HepG2 (cell line): ENCODE data around the gene PEX14. TPM values are rescaled to one million over a fixed set of nuclear protein-coding genes. Genes with fewer than 3 reads are reported as not detected.
A peak's percentile ranks its signal among the peaks of the same experiment; 100 is the strongest.

ENCODE experiments used
- ATAC-seq: fragments of 200-7000 bp; cut with Tn5 transposase; 3 replicates; pipeline ENCODE4 v1.9.1; 2020; ENCODE audit warnings: mild to moderate bottlenecking, moderate library complexity
- BruUV-seq: library from RNA; stranded (reverse); fragments of 400-500 nt; replicated peaks from 2 replicates; lab custom pipeline; 2021; lab: Mats Ljungman, UMichigan
- CTCF ChIA-PET: fragments of 300-600 bp; formaldehyde crosslinking; extraction: SDS; loops from one replicate; lab custom pipeline; 2021; ENCODE audit warnings: low total read pairs, inconsistent platforms, low intra/inter-chr PET ratio; lab: Yijun Ruan, JAX
- POLR2A ChIA-PET: fragments of 350-600 bp; sonication (Branson Sonifier 250); formaldehyde crosslinking; loops from one replicate; lab custom pipeline; 2020; ENCODE audit warnings: antibody characterized with exemption, inconsistent platforms; lab: Yijun Ruan, JAX
- DNase-seq: peaks from one replicate; pipeline ENCODE4 v3.0.0-alpha.2; 2015; ENCODE audit warnings: low spot score
- FAIRE-seq: peaks from 3 replicates; lab custom pipeline; 2011; peaks lifted over from hg19 to GRCh38; lab: Jason Lieb, UNC
- H2AFZ ChIP-seq: one replicate; pipeline ENCODE4 v1.6.1; 2011; ENCODE audit warnings: low read length, inconsistent platforms
- H3K27ac ChIP-seq: fragments of 300-600 bp; 3 replicates; pipeline ENCODE4 v1.8.0; 2011; ENCODE audit warnings: mixed run types, mild to moderate bottlenecking, mixed read lengths, low read length, inconsistent platforms; ENCODE audit not compliant: insufficient read depth; ENCODE audit errors: extremely low read length
- H3K27me3 ChIP-seq, 2 experiments: fragments of 200-600 bp in 1 of 2; 2 replicates in 1 of 2; 3 replicates in 1 of 2; pipeline versions ENCODE4 v1.6.0 to v1.8.0; 2011; ENCODE audit warnings: low read length in 2 of 2, mild to moderate bottlenecking in 2 of 2, moderate library complexity in 2 of 2, inconsistent platforms in 1 of 2; ENCODE audit not compliant: insufficient read depth in 2 of 2, control insufficient read depth in 1 of 2
- H3K36me3 ChIP-seq, 2 experiments: fragments of 200-600 bp in 1 of 2; replicated peaks in 1 of 2; 2 replicates in 1 of 2; 3 replicates in 1 of 2; pipeline versions ENCODE4 v1.5.1 to v1.8.0; 2011; ENCODE audit warnings: low read length in 2 of 2, inconsistent platforms in 1 of 2; ENCODE audit not compliant: insufficient read depth in 2 of 2, control insufficient read depth in 1 of 2
- H3K4me1 ChIP-seq: 2 replicates; pipeline ENCODE4 v1.5.1; 2012; ENCODE audit warnings: low read length, inconsistent platforms; ENCODE audit not compliant: insufficient read depth
- H3K4me2 ChIP-seq: 2 replicates; pipeline ENCODE4 v1.6.0; 2011; ENCODE audit warnings: low read depth, low read length, inconsistent platforms
- H3K4me3 ChIP-seq, 3 experiments: fragments of 200-600 bp in 1 of 3; sonication (generic), shearing (Covaris generic) in 1 of 3; replicated peaks in 1 of 3; 2 replicates each; pipeline ENCODE4 v1.5.1; 2011 to 2016; ENCODE audit warnings: low read length in 3 of 3, inconsistent platforms in 2 of 3, low read depth in 2 of 3, mild to moderate bottlenecking in 2 of 3, control low read depth in 1 of 3, mixed read lengths in 1 of 3; ENCODE audit not compliant: insufficient read depth in 1 of 3
- H3K79me2 ChIP-seq: one replicate; pipeline ENCODE4 v1.6.1; 2011; ENCODE audit warnings: low read length, inconsistent platforms; ENCODE audit not compliant: insufficient read depth
- H3K9ac ChIP-seq: 2 replicates; pipeline ENCODE4 v1.6.0; 2011; ENCODE audit warnings: mild to moderate bottlenecking, low read depth, low read length, inconsistent platforms; ENCODE audit not compliant: insufficient read depth
- H3K9me3 ChIP-seq: 2 replicates; pipeline ENCODE4 v1.5.1; 2012; ENCODE audit warnings: mild to moderate bottlenecking, low read length
- H4K20me1 ChIP-seq: 2 replicates; pipeline ENCODE4 v1.6.0; 2011; ENCODE audit warnings: inconsistent platforms, mild to moderate bottlenecking, low read length, moderate library complexity; ENCODE audit not compliant: insufficient read depth
- ERF ChIP-seq: IDR thresholded peaks from 2 replicates; pipeline ENCODE4 v1.6.1; 2018; ENCODE audit warnings: missing biosample characterization, missing genetic modification reagents
- FOSL2 ChIP-seq: sonication (generic); formaldehyde crosslinking; IDR thresholded peaks from 2 replicates; pipeline ENCODE4 v1.4.0; 2020; ENCODE audit warnings: missing genetic modification reagents
- FOXK1 ChIP-seq: sonication (generic); formaldehyde crosslinking; IDR thresholded peaks from 2 replicates; pipeline ENCODE4 v1.4.0; 2020; ENCODE audit warnings: low read depth, missing genetic modification reagents, borderline replicate concordance
- HIC2 ChIP-seq: sonication (generic); formaldehyde crosslinking; IDR thresholded peaks from 2 replicates; pipeline ENCODE4 v1.9.0; 2022; ENCODE audit warnings: low read depth, missing genetic modification reagents
- HOXA3 ChIP-seq: sonication (generic); formaldehyde crosslinking; IDR thresholded peaks from 2 replicates; pipeline ENCODE4 v1.5.0; 2020; ENCODE audit warnings: missing genetic modification reagents
- JDP2 ChIP-seq: sonication (generic); formaldehyde crosslinking; IDR thresholded peaks from 2 replicates; pipeline ENCODE4 v1.8.1; 2022; ENCODE audit warnings: missing genetic modification reagents, borderline replicate concordance
- MIXL1 ChIP-seq: IDR thresholded peaks from 2 replicates; pipeline ENCODE4 v1.6.1; 2016
- MTF2 ChIP-seq: sonication (generic); formaldehyde crosslinking; IDR thresholded peaks from 2 replicates; pipeline ENCODE4 v1.5.0; 2020; ENCODE audit warnings: missing genetic modification reagents, borderline replicate concordance
- NCOR1 ChIP-seq: fragments of 200-600 bp; sonication (generic); IDR thresholded peaks from 2 replicates; pipeline ENCODE4 v1.7.0; 2017; ENCODE audit warnings: antibody characterized with exemption, low read length, borderline replicate concordance
- SP5 ChIP-seq: IDR thresholded peaks from 2 replicates; pipeline ENCODE4 v1.6.1; 2016; ENCODE audit warnings: low read depth, borderline replicate concordance
- ZKSCAN1 ChIP-seq: fragments of 150-350 bp; IDR thresholded peaks from 2 replicates; pipeline ENCODE4 v1.6.1; 2014; ENCODE audit warnings: low read length
- ZKSCAN8 ChIP-seq: IDR thresholded peaks from 2 replicates; pipeline ENCODE4 v1.6.1; 2016; ENCODE audit warnings: borderline replicate concordance, missing genetic modification reagents, missing compliant biosample characterization
- ZNF503 ChIP-seq: sonication (generic); formaldehyde crosslinking; IDR thresholded peaks from 2 replicates; pipeline ENCODE4 v1.4.0; 2020; ENCODE audit warnings: missing genetic modification reagents
- ZNF512B ChIP-seq: sonication (generic); formaldehyde crosslinking; IDR thresholded peaks from 2 replicates; pipeline ENCODE4 v1.5.1; 2020; ENCODE audit warnings: missing genetic modification reagents, mild to moderate bottlenecking, borderline replicate concordance
- ZNF768 ChIP-seq: sonication (generic); formaldehyde crosslinking; IDR thresholded peaks from 2 replicates; pipeline ENCODE4 v1.4.0; 2020; ENCODE audit warnings: missing genetic modification reagents
- ZNF891 ChIP-seq: sonication (generic); formaldehyde crosslinking; IDR thresholded peaks from 2 replicates; pipeline ENCODE4 v1.5.0; 2020; ENCODE audit warnings: mild to moderate bottlenecking, missing genetic modification reagents
- WGBS: methylation state at CpG from one replicate; pipeline ENCODE4 v1.1.6; 2017; ENCODE audit warnings: low lambda C conversion rate; 5-methylcytosine and 5-hydroxymethylcytosine counted together
- in situ Hi-C: cut with HindIII; loops from 2 replicates; pipeline ENCODE4 v1.10.0; 2017; ENCODE audit warnings: low pct_unique_long_range_greater_than_20kb; ENCODE audit not compliant: extremely low pct_ligation_motif_present
- intact Hi-C: fragments of 100-400 bp; cut with micrococcal nuclease; formaldehyde crosslinking; loops from one replicate; pipeline ENCODE4 v1.10.0; 2022; ENCODE audit not compliant: unreplicated experiment
- polyA plus RNA-seq, 8 experiments: library from polyadenylated mRNA; depleted of rRNA in 3 of 8; stranded (reverse) in 7 of 8; unstranded in 1 of 8; fragments of >200 nt; fragmentation: Illumina TruSeq in 4 of 8; extraction: Trizol in 4 of 8; gene quantifications; 2 replicates each; pipeline versions ENCODE4 v1.2.1 to v1.2.3, GENCODE V29; 2011 to 2016; ENCODE audit warnings: low read depth in 4 of 8, missing spikeins in 1 of 8, mixed read lengths in 1 of 8; ENCODE audit not compliant: insufficient read depth in 1 of 8
- total RNA-seq, 5 experiments: library from RNA; depleted of rRNA; stranded (reverse); fragments of >200 nt; fragmentation: Illumina TruSeq; extraction: Trizol; gene quantifications; 2 replicates each; pipeline ENCODE4 v1.2.3, GENCODE V29; 2016; ENCODE audit warnings: low read depth in 1 of 5

Gene PEX14
- total and polyA plus RNA-seq, 2 of the 13 experiments (the other 11 are each of a cell fraction or from before 2014, with no cell fraction given): 6.5 to 9.9 TPM

- no peak for TF ChIP-seq JDP2
Measured at GRCh38 chr1:10506677-10507047, 31.9 kb downstream of the PEX14 start (continued).

- intact Hi-C loops (loop anchor here (1.0 to 2.0 kb wide), 2 partner anchors 360 to 434 kb away; no protein-coding TSS in a partner anchor), in situ Hi-C loops (loop anchor here (10.0 kb wide), 1 partner anchor 438 kb away; no protein-coding TSS in a partner anchor)
- ChIA-PET CTCF (interaction anchor here (1.6 to 2.5 kb wide), 2 partner anchors 282 to 402 kb away, joined by 3 to 6 read pairs; no protein-coding TSS in a partner anchor), POLR2A (interaction anchor here (1.0 kb wide), 1 partner anchor 178 kb away, joined by 3 read pairs; no protein-coding TSS in a partner anchor)
- ATAC-seq (peak; percentile 91), FAIRE-seq (peak; percentile 93), DNase-seq (peak; percentile 84)
- 66% methylated on average over 17 of the region's 17 CpGs for WGBS
- H3K27ac ChIP-seq: no peak overlapping the region
- no peak overlapping the region for H3K9ac ChIP-seq
- H3K9me3 ChIP-seq: no peaks in the 10 kb centered on the region
- no peak overlapping the region for H3K4me3 ChIP-seq
- peaks cover 63% of the 10 kb centered on the region for H3K4me1 ChIP-seq
- H3K4me2 ChIP-seq: no peak overlapping the region
- H3K36me3 ChIP-seq: peaks cover 0 to 3% of the 10 kb centered on the region in 2 experiments; a peak in 1 of 5 replicates
- peaks cover 21% of the 10 kb centered on the region for H4K20me1 ChIP-seq
- H2AFZ ChIP-seq: no peak overlapping the region
- H3K27me3 ChIP-seq: no peaks in the 10 kb centered on the region
- peaks cover 37% of the 10 kb centered on the region for H3K79me2 ChIP-seq
- BruUV-seq: no TSS peak
- TF ChIP-seq SP5 (CRISPR knock-in tag) (no peak), HIC2 (CRISPR knock-in tag) (no peak), FOSL2 (CRISPR knock-in tag) (0 out of 2 replicates have a peak, but pooled peaks have one; percentile 17), FOXK1 (CRISPR knock-in tag) (peak; percentile 49; the same call in 1 of the 2 replicates), ZKSCAN8 (CRISPR knock-in tag) (0 out of 2 replicates have a peak, but pooled peaks have one; percentile 46), ZNF503 (CRISPR knock-in tag) (no peak), ZNF512B (no peak), NCOR1 (peak; percentile 36; the same call in 1 of the 2 replicates), ERF (peak; percentile 39; the same call in 1 of the 2 replicates), HOXA3 (CRISPR knock-in tag) (0 out of 2 replicates have a peak, but pooled peaks have one; percentile 18), MTF2 (CRISPR knock-in tag) (no peak), ZNF768 (peak; percentile 28; the same call in 1 of the 2 replicates), MIXL1 (peak; percentile 57; the same call in 1 of the 2 replicates), ZKSCAN1 (no peak), ZNF891 (CRISPR knock-in tag) (no peak)
Measured at GRCh38 chr1:10507111-10507879, 32.5 kb downstream of the PEX14 start.
